DLD1 (cell line): ENCODE measurements around the gene TTC9.

Experiments used
- in situ Hi-C: cut with HindIII; loops from 2 replicates; pipeline ENCODE4 v1.10.0; 2017; ENCODE audit warnings: low sequenced_read_pairs

Gene TTC9

DNA sequence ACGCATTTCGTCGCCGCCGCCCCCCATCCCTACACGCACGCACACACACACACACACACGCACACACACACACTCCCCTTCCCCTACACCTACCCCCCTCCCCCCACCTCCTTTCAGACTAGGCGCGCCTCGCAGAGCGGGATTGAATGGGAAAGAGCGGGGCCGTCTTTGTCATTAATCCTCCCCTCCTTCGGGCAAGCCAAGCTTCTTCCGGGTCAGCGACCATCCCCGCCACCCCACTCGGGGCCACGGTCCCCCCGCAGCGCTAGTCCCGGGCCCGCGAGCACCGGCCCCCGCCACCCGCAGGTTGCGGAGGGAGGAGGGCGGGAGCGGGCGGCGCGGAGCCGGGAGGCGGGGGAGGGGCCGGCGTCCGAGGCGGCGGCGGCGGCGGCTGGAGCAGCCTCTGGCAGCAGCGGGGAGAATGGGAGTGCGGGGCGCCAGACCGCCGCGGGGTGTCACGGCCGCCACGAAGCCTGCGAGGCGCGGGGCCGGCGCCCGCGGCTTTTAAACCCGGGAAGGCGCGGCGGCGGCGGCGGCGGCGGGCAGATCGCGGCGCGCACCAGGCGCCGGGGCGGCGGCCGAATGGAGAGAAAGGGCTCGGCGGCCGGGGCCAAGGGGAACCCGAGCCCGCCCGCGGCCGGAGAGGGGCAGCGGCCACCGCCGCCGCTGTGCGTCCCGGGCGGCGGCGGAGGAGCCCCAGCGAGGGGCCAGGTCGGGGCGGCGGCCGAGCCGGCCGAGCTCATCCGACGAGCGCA lies at the start of gene TTC9:
Gene TTC9, plus strand, starts transcription at position 369 of the 755 bp plus-strand sequence. Its CDS starts 214 bp downstream, at position 583.
- in situ Hi-C loops, result no loop called here

DNA sequence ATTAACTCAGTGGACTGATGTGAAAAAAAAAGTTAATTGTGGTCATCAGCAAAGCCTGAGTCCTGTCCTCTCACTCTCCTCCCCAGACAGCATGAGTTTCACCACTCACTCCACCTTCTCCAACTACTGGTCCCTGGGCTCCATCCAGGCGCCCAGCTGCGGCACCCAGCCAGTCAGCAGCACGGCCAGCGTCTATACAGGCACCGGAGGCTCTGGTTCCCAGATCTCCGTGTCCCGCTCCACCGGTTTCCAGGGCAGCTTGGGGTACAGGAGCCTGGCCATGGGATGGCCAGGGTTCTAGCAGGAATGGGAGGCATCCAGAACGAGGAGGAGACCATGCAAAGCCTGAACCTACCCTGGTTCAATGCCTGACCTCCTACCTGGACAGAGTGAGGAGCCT lies 47.3 kb upstream of the TTC9 start:
- in situ Hi-C loops, result no loop called here

DNA sequence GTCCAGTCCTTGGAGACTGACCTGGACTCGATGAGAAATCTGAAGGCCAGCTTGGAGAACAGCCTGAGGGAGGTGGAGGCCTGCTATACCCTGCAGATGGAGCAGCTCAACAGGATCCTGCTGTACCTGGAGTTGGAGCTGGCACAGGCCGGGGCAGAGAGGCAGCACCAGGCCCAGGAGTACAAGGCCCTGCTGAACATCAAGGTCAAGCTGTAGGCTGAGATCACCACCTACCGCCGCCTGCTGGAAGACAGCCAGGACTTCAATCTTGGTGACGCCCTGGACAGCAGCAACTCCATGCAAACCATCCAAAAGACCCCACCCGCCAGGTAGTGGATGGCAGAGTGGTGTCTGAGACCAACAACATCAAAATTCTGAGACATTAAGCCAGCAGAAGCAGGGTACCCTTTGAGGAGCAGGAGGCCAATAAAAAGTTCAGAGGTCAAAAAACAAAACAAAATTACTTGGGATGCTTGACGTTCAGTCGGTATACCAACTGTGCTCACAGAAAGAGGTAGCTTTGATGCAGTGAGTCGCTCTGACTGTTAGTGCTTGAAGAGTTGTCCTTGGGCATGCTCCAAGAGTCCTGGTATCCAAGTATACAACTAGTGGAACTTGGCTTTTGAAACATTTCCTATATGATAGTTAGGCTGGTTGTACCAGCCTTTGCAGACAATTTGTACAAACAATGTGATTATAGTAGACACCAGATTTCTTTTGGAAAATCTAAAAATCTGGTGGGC lies 46.1 kb upstream of the TTC9 start:
- in situ Hi-C loops, result no loop called here

DNA sequence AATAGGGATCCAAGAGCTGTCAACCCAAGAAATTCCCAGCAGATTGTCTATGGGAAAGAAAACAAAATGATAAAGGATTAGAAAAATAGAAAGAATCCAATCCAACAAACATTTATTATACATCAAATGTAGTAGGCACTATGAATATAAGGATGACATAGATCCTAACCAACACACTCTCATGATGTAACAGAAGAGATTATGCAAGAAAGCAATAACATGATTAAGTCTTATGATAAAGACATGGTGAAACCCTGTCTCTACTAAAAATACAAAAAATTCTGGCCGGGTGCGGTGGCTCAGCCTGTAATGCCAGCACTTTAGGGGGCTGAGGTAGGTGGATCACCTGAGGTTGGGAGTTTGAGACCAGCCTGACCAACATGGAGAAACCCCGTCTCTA lies 44.0 kb upstream of the TTC9 start:
- in situ Hi-C loops, result no loop called here

DNA sequence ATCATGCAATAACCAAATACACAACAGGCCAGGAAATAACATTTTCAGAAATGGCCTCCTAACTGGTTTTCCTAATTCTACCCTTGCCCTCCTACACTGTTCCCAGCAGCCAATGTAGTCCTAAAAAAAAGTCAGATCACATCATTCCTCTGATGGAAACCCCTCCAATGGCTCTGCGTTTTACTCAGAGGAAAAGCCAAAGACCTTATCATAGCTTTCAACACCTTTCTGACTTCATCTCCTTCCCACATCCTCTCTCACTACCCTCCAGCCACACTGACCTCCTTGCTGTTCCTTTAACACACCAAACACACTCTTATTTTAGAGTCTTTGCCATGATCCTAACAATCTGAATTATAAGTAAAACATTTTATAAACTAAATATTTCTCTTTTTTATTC lies 42.4 kb upstream of the TTC9 start:
- in situ Hi-C loops, result no loop called here

DNA sequence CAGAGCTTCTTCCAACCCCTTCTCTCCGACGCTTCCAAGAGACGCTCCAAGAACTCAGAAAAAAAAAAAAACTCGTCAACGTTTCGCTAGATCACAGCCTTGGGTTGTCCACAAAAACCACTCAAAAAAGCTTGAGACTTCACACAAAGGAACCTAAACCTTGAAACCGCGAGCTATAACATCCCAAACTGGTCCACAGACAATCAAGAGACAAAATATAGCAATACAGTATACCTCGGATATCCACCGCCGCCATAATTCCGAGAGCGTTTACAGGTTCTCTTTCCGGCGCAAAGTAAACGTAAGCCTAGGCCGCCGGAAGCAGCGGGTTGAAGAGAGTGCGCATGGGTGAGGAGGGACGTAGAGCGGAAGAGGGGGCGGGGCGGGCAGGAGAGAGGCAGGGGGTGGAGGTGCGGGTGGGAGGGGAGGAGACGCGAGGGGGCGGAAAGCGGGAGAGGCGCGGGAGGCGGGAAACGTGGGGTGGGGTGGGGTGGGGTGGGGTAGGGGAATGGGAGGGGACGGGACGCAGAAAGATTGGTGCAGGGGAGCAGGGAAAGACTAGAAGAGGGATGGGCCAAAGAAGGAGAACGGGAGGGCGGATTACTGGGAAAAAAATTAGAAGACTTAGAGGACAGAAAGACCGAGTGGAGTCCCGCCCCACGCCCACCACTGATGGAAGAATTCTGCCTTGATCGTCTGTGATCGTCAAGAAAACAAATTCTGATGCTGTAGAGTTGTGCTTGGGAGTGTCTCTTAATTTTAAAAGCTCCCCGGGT lies 41.1 kb upstream of the TTC9 start, which contains the start of gene MED6:
Gene MED6, minus strand, starts transcription at position 274 of the 776 bp plus-strand sequence. Its CDS starts 18 bp downstream, at position 256.
- in situ Hi-C loops, result no loop called here

DNA sequence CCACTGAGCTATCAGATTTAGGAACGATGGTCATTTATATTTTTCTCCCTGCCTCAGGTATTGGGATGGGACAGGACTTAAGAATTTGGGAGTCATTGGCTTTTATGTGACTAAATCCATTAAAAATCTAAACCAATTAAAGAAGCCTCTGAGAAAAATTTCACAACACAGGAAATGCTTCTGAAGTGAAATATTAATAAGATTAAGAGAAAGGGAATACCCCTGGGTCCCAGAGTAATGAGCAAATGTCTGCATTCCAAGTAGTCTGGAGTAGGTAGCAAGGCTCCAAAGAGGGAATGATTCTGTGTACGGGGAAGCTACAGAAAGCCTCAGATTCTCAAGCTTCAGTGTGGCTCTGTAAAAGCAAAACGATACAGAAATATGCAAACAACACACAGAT lies 40.6 kb upstream of the TTC9 start:
- in situ Hi-C loops, result no loop called here

DNA sequence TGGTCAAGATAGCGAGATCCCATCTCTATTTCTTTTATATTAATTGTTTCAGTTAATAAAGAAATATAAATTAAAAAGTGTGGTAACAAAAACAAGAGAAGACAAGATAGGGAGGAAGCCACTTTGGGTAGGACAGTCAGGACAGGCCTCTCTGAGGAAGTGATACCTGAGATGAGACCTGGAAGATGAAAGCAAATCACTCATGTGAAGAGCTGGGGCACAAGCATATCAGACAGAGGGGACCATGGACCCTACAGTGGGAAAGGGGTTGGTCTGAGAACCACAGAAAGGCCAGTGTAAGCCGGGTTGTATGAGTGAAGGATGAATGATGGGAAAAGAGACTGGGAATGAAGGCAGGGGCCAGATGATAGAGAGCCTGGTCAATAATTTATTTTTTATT lies 39.5 kb upstream of the TTC9 start:
- in situ Hi-C loops, result no loop called here

DNA sequence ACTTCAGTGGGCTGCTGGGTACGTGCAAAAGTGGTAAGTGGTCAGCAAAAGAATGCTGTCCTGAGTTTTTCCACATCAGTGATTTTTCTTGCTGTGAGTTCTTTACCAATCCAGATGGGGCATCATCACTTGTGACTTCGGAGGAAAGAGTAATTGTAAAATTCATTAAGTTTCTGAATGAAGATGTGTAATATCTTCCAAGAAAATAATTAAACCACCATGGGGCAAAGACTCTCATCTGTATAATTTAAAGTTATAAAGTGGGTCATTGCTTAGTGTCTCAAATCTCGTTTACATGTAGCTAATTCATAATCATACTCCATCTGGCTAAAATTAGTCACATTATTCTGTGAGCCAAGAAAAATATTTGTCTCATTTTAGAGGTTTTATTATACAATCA lies 30.5 kb upstream of the TTC9 start:
- in situ Hi-C loops, result no loop called here

DNA sequence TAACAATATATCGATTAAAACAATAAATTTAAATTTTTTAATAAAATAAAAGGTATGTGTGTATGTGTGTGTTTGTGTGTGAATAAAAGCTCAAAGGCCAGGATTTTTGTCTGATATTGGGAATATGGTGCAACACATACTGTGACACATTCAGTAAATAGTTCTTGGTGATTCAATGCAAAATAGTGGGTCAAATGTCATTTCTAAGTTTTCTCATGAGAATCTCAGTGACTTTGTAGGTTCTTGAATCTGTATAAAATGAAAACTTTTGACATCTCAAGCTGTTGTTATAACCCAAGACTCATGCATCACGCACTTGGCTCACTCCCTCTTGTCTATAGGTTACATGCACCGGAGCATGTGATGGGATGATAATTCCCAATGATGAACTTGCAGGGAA lies 25.1 kb upstream of the TTC9 start:
- in situ Hi-C loops, result no loop called here

DNA sequence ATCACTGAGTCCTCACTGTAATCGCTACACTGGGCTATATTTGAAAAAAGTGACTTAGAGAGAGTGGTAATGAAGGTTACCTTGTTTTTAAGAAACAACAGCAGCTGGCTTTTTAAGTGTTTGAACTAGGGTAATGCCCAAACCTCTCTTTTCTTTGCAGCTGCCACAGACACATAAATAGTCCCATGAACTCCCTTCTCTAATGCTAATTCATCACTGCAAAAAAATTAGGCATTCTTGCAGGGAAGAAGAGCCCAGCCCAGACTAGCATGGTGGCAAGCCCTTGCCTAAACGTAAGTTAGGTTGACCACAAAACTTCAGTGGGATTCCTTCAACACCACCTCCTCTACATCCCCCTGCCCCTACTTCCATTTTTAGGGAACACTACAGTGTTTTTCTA lies 23.4 kb upstream of the TTC9 start:
- in situ Hi-C loops, result no loop called here

DNA sequence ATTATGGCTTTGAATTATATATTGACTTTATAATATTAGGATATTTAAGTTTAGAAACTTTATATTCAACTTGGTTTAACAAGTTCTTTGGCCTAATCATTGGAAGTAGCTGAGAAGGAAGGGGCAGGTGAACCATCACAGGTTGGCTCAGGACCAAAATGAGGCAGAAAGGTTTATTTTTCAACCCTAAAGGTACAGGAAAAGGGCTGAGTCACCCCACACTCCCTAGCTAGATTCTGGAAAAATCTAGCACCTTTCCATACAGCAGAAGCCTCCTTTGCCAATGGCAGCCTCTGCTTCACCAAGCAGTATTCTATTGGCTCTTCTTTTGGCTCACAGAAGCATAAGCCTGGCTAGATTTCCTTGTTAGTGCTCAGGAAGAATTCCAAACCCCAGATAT lies 22.0 kb upstream of the TTC9 start:
- in situ Hi-C loops, result no loop called here

DNA sequence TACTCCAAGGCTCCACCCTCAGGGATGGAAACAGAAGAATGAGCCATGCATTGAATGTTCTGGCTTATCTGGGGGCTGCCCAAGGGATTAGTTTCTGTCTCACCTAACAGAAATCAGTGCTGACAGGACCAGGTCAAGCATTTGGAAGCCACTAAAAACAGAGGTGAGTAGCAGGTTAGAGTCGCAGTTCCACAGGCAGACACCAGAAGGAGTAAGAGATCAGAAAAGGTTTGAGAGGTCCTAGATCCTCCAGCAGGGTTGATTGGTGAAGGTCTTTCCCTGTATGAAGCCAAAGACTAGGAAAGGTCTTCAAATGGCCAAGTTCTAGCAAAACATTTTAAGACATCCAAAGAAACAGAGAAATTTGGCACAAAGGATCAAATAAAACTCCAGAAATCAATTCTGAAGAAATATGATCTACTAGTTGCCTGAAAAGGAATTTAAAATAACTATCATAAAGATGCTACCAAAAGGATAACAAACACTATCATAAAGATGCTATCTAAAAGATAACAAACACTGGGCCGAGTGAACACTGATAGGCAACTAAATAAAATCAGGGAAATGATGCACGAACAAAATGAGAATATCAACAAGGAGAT lies 19.5 kb upstream of the TTC9 start:
- in situ Hi-C loops, result no loop called here

DNA sequence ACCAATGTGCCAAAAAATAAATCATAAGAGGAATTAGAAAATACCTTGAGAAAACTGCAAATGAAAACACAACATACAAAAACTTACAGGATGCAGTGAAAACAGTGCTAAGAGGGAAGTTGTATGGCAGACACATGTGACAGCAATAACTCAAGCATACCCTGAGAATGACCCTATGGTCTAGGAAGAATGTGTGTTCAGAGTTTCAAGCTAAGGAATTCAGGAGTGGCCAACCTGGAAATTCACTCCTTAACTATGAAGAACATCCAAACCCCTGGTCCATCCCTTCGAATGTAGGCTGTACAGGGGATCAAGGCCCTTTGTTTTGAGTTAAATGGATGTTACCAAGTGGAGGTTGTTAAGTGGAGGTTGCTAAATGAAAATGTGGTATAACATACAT lies 16.7 kb upstream of the TTC9 start:
- in situ Hi-C loops, result no loop called here

DNA sequence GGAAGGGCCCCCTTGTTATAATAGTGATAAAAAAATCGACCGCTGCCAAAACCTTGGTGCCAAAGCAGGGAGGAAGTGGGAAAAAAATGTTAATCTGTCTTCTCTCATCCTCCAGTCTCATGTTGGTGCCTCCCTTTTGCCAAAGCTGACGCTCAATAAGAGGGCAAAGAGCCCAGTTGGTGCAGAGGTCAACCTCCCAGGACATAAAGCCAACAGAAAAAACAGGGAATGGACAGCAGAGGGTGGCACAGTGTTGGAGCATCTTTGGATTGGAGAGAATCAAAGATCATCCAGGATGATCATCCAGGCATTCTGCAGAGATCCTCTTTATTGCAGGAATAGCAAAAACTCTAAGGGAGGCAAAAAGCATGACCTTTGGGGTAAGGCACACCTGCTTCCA lies 9.8 kb upstream of the TTC9 start:
- in situ Hi-C loops, result no loop called here

DNA sequence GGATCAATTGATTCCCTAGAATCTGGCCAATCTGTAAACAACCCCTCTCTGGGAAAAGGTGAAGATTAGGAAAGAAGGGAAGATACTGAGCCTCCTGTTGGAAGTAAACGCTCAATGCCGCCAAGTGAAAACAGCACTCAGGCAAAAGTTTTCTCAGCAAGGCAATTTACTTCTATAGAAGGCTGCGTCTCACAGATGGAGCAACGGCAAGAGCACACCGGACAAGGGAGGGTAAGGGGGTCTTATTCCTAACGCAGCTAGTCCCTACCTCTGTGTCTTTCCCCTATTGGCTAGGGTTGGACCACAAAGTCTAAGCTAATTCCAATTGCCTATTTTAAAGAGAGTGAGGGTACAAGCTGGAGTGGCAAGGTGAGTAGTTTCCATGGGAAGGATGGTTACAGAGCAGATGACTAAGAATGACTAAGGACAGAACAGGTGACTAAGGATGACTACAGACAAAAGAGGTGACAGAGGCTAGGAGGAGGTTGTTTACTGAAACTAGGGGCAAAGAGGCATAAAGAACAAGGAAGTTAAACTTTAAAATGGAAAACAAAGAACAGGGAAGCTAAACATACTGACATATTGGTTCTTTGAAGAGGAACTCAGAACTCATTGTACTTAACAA lies 5.6 kb upstream of the TTC9 start:
- in situ Hi-C loops, result no loop called here

DNA sequence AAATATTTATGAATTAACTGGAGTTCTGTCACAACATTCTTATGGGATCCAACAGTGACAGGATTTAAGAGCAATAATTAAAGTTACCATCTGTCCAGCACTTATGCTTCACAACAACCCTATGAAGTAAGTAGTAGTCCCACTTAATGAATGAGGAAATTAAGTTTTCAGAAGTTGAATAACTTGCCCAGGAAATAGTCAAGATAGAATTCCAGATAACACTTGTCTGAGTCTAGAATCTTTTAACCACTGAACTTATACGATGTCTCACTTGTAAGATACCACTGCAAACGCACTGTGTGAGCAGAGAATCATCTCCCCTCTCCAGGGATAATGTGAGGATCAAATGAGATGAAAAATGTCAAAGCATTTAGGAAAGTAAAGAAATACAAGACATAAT lies 3.3 kb upstream of the TTC9 start:
- in situ Hi-C loops, result no loop called here

DNA sequence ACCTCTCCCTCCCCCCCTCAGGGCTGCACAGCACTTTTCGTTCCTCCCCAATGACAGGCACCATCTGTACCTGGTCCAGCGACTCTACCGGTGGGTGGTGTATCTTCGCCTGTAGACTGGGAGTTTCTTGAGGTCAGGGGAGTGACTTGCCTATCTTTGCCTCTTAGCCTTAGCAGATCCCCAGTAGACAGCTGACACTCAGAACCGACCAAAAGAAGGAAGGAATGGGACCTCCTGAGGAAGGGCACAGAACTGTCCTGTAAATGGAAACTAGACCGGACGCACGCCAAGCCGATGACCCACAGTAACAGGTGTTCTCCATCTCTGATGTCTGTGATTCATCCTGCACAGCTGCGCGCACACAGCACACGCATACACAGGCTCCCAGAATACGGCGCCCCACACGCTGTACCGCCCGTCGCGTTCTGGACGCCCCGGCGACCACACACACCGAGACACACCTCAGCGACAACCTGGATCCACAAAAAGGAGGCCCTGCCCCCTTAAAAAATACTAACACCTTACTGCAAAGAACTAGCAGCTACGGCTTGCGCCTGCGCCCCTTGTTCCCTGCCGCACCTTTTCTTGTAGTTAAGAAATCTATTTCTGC lies 673 bp upstream of the TTC9 start:
- in situ Hi-C loops, result no loop called here

DNA sequence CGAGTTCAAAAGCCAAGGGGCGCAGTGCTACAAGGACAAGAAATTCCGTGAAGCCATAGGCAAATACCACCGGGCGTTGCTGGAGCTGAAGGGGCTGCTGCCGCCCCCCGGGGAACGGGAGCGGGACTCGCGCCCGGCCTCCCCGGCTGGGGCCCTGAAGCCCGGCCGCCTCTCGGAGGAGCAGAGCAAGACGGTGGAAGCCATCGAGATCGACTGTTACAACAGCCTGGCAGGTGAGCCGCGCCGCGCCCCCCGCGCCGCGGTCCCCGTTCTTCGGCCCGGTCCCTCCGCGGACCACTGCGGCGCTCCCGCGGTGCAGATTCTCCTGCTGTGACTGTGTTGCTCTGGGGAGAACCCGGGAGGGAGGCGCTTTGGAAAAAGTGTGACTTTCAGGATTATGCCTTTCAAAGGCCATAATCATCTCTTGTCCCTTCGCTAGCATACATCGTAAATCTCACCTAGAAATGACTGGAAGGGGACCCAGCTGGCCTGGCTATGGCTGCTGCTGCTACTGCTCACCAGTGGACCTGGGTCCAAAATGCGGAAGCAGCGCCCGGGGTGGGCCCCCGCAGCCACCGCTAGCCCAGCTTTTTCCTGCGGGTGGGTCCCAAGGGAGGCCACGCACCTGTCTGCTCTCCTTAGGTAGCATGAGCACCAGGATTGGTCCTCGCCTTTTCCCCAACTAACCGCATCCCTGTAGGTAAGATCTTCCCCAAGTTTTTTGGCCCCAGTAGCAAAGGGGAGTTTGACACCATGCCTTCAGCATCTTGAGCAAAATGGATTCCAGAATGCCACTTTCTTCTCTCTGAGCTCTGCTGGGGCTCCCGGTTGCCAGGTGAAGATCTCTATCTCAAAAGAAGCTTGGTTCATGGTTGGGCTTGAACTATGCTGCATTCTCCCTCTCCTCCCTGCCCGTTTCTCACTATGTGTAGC lies 853 bp downstream of the TTC9 start:
- in situ Hi-C loops, result no loop called here
